NCI-H1048 (cell line): ENCODE measurements around the gene NKX1-1.

ENCODE experiments used
- DNase-seq: peaks from one replicate; lab custom pipeline; 2025; lab: John Stamatoyannopoulos, UW

NKX1-1 gene

GRCh38 chr4:1385373-1386340 lies 20.6 kb downstream of the NKX1-1 start:
- DNase-seq, result no peak

- no peak for DNase-seq
Measured at GRCh38 chr4:1384675-1385372, 21.4 kb downstream of the NKX1-1 start.

GRCh38 chr4:1383728-1384591 lies 22.3 kb downstream of the NKX1-1 start:
- no peak for DNase-seq

GRCh38 chr4:1382776-1383727 lies 23.2 kb downstream of the NKX1-1 start:
- DNase-seq, result no peak

- no peak for DNase-seq
Measured at GRCh38 chr4:1381944-1382541, 24.2 kb downstream of the NKX1-1 start.

- DNase-seq, result no peak
Measured at GRCh38 chr4:1381181-1381621, 25.0 kb downstream of the NKX1-1 start.

- no peak for DNase-seq
Measured at GRCh38 chr4:1380368-1381151, 25.7 kb downstream of the NKX1-1 start.

- DNase-seq, result no peak
Measured at GRCh38 chr4:1379801-1380331, 26.4 kb downstream of the NKX1-1 start.

- no peak for DNase-seq
Measured at GRCh38 chr4:1379351-1379781, 26.9 kb downstream of the NKX1-1 start.

GRCh38 chr4:1378559-1379231 lies 27.5 kb downstream of the NKX1-1 start:
- DNase-seq, result no peak

GRCh38 chr4:1377606-1378261 lies 28.5 kb downstream of the NKX1-1 start:
- no peak for DNase-seq

GRCh38 chr4:1376841-1377605 lies 29.2 kb downstream of the NKX1-1 start:
- no peak for DNase-seq

GRCh38 chr4:1376391-1376840 lies 29.8 kb downstream of the NKX1-1 start:
- no peak for DNase-seq

- no peak for DNase-seq
Measured at GRCh38 chr4:1375761-1376322, 30.4 kb downstream of the NKX1-1 start.

GRCh38 chr4:1375051-1375721 lies 31.1 kb downstream of the NKX1-1 start:
- DNase-seq, result no peak

GRCh38 chr4:1374706-1375045 lies 31.6 kb downstream of the NKX1-1 start:
- no peak for DNase-seq
